HuH-7.5 (cell line): ENCODE measurements around the gene BPIFA1.

ENCODE experiments used
- DNase-seq: peaks from one replicate; pipeline ENCODE4 v3.0.0; 2011; ENCODE audit warnings: low spot score

BPIFA1 gene

GRCh38 chr20:33240923-33241322, 5.1 kb downstream of the BPIFA1 start:
- no peak for DNase-seq

- DNase-seq, result no peak
Observed at GRCh38 chr20:33242319-33243100, 6.7 kb downstream of the BPIFA1 start.

GRCh38 chr20:33246077-33246476, 10.3 kb downstream of the BPIFA1 start:
- no peak for DNase-seq

- DNase-seq, result no peak
Observed at GRCh38 chr20:33249456-33249855, 13.7 kb downstream of the BPIFA1 start.

- no peak for DNase-seq
Observed at GRCh38 chr20:33250666-33251065, 14.9 kb downstream of the BPIFA1 start.

GRCh38 chr20:33251496-33251895, 15.7 kb downstream of the BPIFA1 start:
- DNase-seq, result no peak

- DNase-seq, result no peak
Observed at GRCh38 chr20:33252460-33252859, 16.7 kb downstream of the BPIFA1 start.

GRCh38 chr20:33255005-33255404, 19.2 kb downstream of the BPIFA1 start:
- DNase-seq, result no peak

GRCh38 chr20:33257237-33257636, 21.4 kb downstream of the BPIFA1 start:
- no peak for DNase-seq

- no peak for DNase-seq
Observed at GRCh38 chr20:33259371-33259770, 23.6 kb downstream of the BPIFA1 start.

GRCh38 chr20:33261465-33261864, 25.7 kb downstream of the BPIFA1 start:
- no peak for DNase-seq

GRCh38 chr20:33262658-33263065, 26.9 kb downstream of the BPIFA1 start:
- DNase-seq, result no peak

- DNase-seq, result no peak
Observed at GRCh38 chr20:33263784-33264183, 28.0 kb downstream of the BPIFA1 start.

GRCh38 chr20:33267701-33268100, 31.9 kb downstream of the BPIFA1 start:
- DNase-seq, result no peak

GRCh38 chr20:33272155-33272873, 36.5 kb downstream of the BPIFA1 start:
- DNase-seq, result no peak

- DNase-seq, result no peak
Observed at GRCh38 chr20:33273117-33273851, 37.5 kb downstream of the BPIFA1 start.

GRCh38 chr20:33275215-33275614, 39.4 kb downstream of the BPIFA1 start:
- no peak for DNase-seq

- no peak for DNase-seq
Observed at GRCh38 chr20:33275871-33276270, 40.1 kb downstream of the BPIFA1 start.

GRCh38 chr20:33276303-33277113, 40.7 kb downstream of the BPIFA1 start:
- DNase-seq, result no peak

GRCh38 chr20:33277471-33278441, 42.0 kb downstream of the BPIFA1 start:
- no peak for DNase-seq

- DNase-seq, result no peak
Observed at GRCh38 chr20:33278700-33279099, 42.9 kb downstream of the BPIFA1 start.
